ENCODE measurements around the gene ABHD15. TPM values are rescaled to one million over a fixed set of nuclear protein-coding genes. Genes with fewer than 3 reads are reported as not detected.
A peak's percentile ranks its signal among the peaks of the same experiment; 100 is the strongest.

Gene ABHD15
- total and polyA plus RNA-seq, 9 of the 15 experiments (the other 6 are each of a cell fraction or from before 2014, with no cell fraction given), result 0.85 to 4.2 (median 2.1) TPM

- H3K4me1 ChIP-seq (replicated peaks in 1 of 2; ENCODE audit: control insufficient read depth in 2 of 2, insufficient read depth in 2 of 2, low read length in 2 of 2), result peaks cover 38 to 76% of the 10 kb centered on the region in 2 experiments
- H3K9me1 ChIP-seq (ENCODE audit: control insufficient read depth, insufficient read depth, low read length), result peaks cover 4% of the 10 kb centered on the region
- H3K9me3 ChIP-seq (replicated peaks; ENCODE audit: control insufficient read depth, insufficient read depth, low read depth, low read length), result no peaks in the 10 kb centered on the region
- no peak overlapping the region for H3K27ac ChIP-seq (ENCODE audit: extremely low read depth, low read depth, low read length)
- H3K36me3 ChIP-seq (ENCODE audit: control insufficient read depth, insufficient read depth, low read length), result no peaks in the 10 kb centered on the region
- H3K79me2 ChIP-seq (ENCODE audit: control insufficient read depth, insufficient read depth, low read length), result peaks cover 6% of the 10 kb centered on the region; the same call in 2 of the 3 replicates
- TF ChIP-seq MTA1 (IDR thresholded peaks at IDR 0.05; ENCODE audit: borderline replicate concordance) (no peak), CTCF (IDR thresholded peaks at IDR 0.05 in 2 of 3, conservative IDR thresholded peaks at IDR 0.05 in 1 of 3; ENCODE audit: insufficient read depth in 2 of 3, low read depth in 1 of 3, low read length in 3 of 3) (0 out of 6 replicates have a peak, but pooled peaks of 1 of the 3 experiments have one; percentile 4)
- peak overlapping the region; percentile 63; the same call in 1 of the 2 replicates for H3K4me3 ChIP-seq
- ChIA-PET POLR2A (interaction anchor here (0.6 to 1.0 kb wide), 2 partner anchors 65 to 633 kb away, joined by 4 read pairs; no protein-coding TSS in a partner anchor), CTCF (ENCODE audit: low intra/inter-chr PET ratio) (no interaction called here)
- H3K4me2 ChIP-seq (ENCODE audit: insufficient read depth, low read length), result peak overlapping the region; percentile 77
- H2AFZ ChIP-seq (ENCODE audit: low read depth, low read length), result no peak overlapping the region
- no peaks in the 10 kb centered on the region for H3K27me3 ChIP-seq (ENCODE audit: control insufficient read depth in 2 of 2, insufficient read depth in 2 of 2, low read length in 2 of 2)
- intact Hi-C loops (cut with micrococcal nuclease) (loop anchor here (5.0 kb wide), 1 partner anchor 202 kb away; the partner anchor contains the start of gene TAOK1), in situ Hi-C loops (cut with MboI) (no loop called here)
- 73% methylated on average over 10 of the region's 11 CpGs for WGBS (ENCODE audit: insufficient coverage, low coverage, missing lambda C conversion rate)
- no peak for FAIRE-seq
- no TSS peak for BruUV-seq (replicated peaks)
- H3K9ac ChIP-seq (ENCODE audit: insufficient read depth in 1 of 2, low read depth in 2 of 2, low read length in 2 of 2), result peak overlapping the region in 1 of 2 experiments; percentile 91; a peak in 2 of 4 replicates
- peaks cover 12% of the 10 kb centered on the region for H4K20me1 ChIP-seq (replicated peaks; ENCODE audit: control insufficient read depth, insufficient read depth, low read length)
- ATAC-seq, result no peak
- DNase-seq (ENCODE audit: extremely low read depth in 1 of 4, low spot score in 3 of 4), result no peak
Measured at GRCh38 chr17:29594519-29595090, 27.8 kb upstream of the ABHD15 start.
